ENCODE measurements around the gene PALLD.
"Not testable (repeated sequence)": the region's sequence is repeated elsewhere in the genome, so short reads cannot be mapped to it uniquely, and the experiment has no call there.

Gene PALLD

GRCh38 chr4:168713253-168713652, 216.4 kb downstream of the PALLD start:
- DNase-seq, result no peak

GRCh38 chr4:168715896-168716295, 219.0 kb downstream of the PALLD start:
- DNase-seq, result no peak

GRCh38 chr4:168716406-168717129, 219.7 kb downstream of the PALLD start:
- DNase-seq, result no peak

GRCh38 chr4:168717847-168718246, 221.0 kb downstream of the PALLD start:
- no peak for DNase-seq

- DNase-seq, result no peak
Measured at GRCh38 chr4:168719725-168720124, 222.9 kb downstream of the PALLD start.

GRCh38 chr4:168720396-168720900, 223.6 kb downstream of the PALLD start:
- no peak for DNase-seq

- DNase-seq, result no peak
Measured at GRCh38 chr4:168722391-168722790, 225.5 kb downstream of the PALLD start.

- peak in 1 of 2 experiments; percentile 13 for DNase-seq
Measured at GRCh38 chr4:168723020-168723419, 226.2 kb downstream of the PALLD start.

GRCh38 chr4:168723569-168723968, 226.7 kb downstream of the PALLD start:
- DNase-seq, result no peak

GRCh38 chr4:168724243-168724642, 227.4 kb downstream of the PALLD start:
- DNase-seq, result no peak

- DNase-seq, result no peak
Measured at GRCh38 chr4:168724686-168725411, 228.0 kb downstream of the PALLD start.

- DNase-seq, result no peak
Measured at GRCh38 chr4:168725930-168726329, 229.1 kb downstream of the PALLD start.

GRCh38 chr4:168727181-168727580, 230.3 kb downstream of the PALLD start:
- DNase-seq, result not testable (repeated sequence)

- DNase-seq, result no peak
Measured at GRCh38 chr4:168731006-168731636, 234.3 kb downstream of the PALLD start.

GRCh38 chr4:168731706-168732414, 235.0 kb downstream of the PALLD start:
- no peak for DNase-seq

- no peak for DNase-seq
Measured at GRCh38 chr4:168732714-168733113, 235.9 kb downstream of the PALLD start.

GRCh38 chr4:168734703-168735678, 238.1 kb downstream of the PALLD start:
- no peak for DNase-seq

- DNase-seq, result no peak
Measured at GRCh38 chr4:168735735-168736134, 238.9 kb downstream of the PALLD start.

GRCh38 chr4:168736860-168737805, 240.3 kb downstream of the PALLD start:
- no peak for DNase-seq

GRCh38 chr4:168737806-168738172, 240.9 kb downstream of the PALLD start:
- no peak for DNase-seq

- DNase-seq, result no peak
Measured at GRCh38 chr4:168739886-168740285, 243.0 kb downstream of the PALLD start.
